Body of pancreas (tissue), 4 donors: Measurements from ENCODE around the gene NXT1. TPM values are rescaled to one million over a fixed set of nuclear protein-coding genes. Genes with fewer than 3 reads are reported as not detected.

Experiments used
- ATAC-seq: fragments of 150-250 bp; one replicate; pipeline ENCODE4 v1.9.1; 2016
- DNase-seq, 4 donors: peaks; one replicate each; pipeline ENCODE4 v3.0.0-alpha.2; 2019
- H3K27ac ChIP-seq, 4 donors: fragments of 200-600 bp; sonication (generic); 1 replicate in 3 of 4; 2 replicates in 1 of 4; pipeline versions ENCODE4 v1.5.1 to v1.6.1; 2016 to 2019; ENCODE audit warnings: mild to moderate bottlenecking in 1 of 4, mixed read lengths in 1 of 4, moderate library complexity in 1 of 4
- H3K27me3 ChIP-seq, 2 donors: fragments of 200-600 bp; sonication (generic); one replicate each; pipeline ENCODE4 v1.6.0; 2016; ENCODE audit warnings: mild to moderate bottlenecking in 1 of 2
- H3K36me3 ChIP-seq, 2 donors: fragments of 200-600 bp; sonication (generic); replicated peaks in 1 of 2; 2 replicates each; pipeline ENCODE4 v1.5.1; 2016; ENCODE audit warnings: low read depth in 2 of 2; ENCODE audit not compliant: insufficient read depth in 1 of 2
- H3K4me1 ChIP-seq: fragments of 200-600 bp; sonication (generic); one replicate; pipeline ENCODE4 v1.6.0; 2016
- H3K4me3 ChIP-seq, 2 donors: fragments of 200-600 bp; sonication (generic); 1 replicate in 1 of 2; 2 replicates in 1 of 2; pipeline ENCODE4 v1.5.1; 2016 to 2019
- H3K9me3 ChIP-seq, 3 donors: fragments of 200-600 bp; sonication (generic); 1 replicate in 2 of 3; 2 replicates in 1 of 3; pipeline ENCODE4 v1.5.1; 2016
- CTCF ChIP-seq, 7 experiments: fragments of 450-650 bp in 4 of 7; fragments of 200-600 bp in 3 of 7; sonication (generic) in 3 of 7; IDR thresholded peaks; one replicate each; pipeline ENCODE4 v1.5.1; 2016 to 2019; ENCODE audit warnings: antibody characterized with exemption in 7 of 7
- POLR2A ChIP-seq, 3 donors: fragments of 450-650 bp; IDR thresholded peaks; one replicate each; pipeline ENCODE4 v1.6.1; 2016; ENCODE audit warnings: antibody characterized with exemption in 3 of 3, mild to moderate bottlenecking in 2 of 3
- WGBS, 2 donors: methylation state at CpG; one replicate each; pipeline ENCODE4 v1.1.5; 2017; 5-methylcytosine and 5-hydroxymethylcytosine counted together
- intact Hi-C: fragments of 100-400 bp; cut with DNase I; formaldehyde crosslinking; loops from one replicate; pipeline ENCODE4 v1.15.1; 2023
- total RNA-seq, 2 donors: library from RNA; depleted of rRNA; stranded (reverse); fragments of >200 nt; gene quantifications; one replicate each; pipeline ENCODE4 v1.1.0, GENCODE V29; 2016

The NXT1 gene
- total RNA-seq, 2 donors from 2014 or later: 6.5 to 16.2 TPM

GRCh38 chr20:23381876-23382275, 31.3 kb downstream of the NXT1 start:
- Histone ChIP-seq H3K4me1 (no peaks in the 10 kb centered on the region), H3K4me3 (no peak overlapping the region), H3K27me3 (no peaks in the 10 kb centered on the region), H3K9me3 (no peaks in the 10 kb centered on the region), H3K36me3 (peaks cover 0 to 2% of the 10 kb centered on the region in 2 donors), H3K27ac (no peak overlapping the region)
- DNase-seq (no peak), ATAC-seq (no peak)
- intact Hi-C loops: no loop called here
- TF ChIP-seq POLR2A (IDR thresholded peaks at IDR 0.05) (no peak), CTCF (IDR thresholded peaks at IDR 0.05) (no peak)

- no peak for DNase-seq
- 79 to 80% methylated on average over 6 of the region's 6 CpGs for WGBS, 2 donors
- no peak for ATAC-seq
Observed at GRCh38 chr20:23386304-23387117, 35.9 kb downstream of the NXT1 start.

GRCh38 chr20:23387118-23387443, 36.5 kb downstream of the NXT1 start:
- TF ChIP-seq POLR2A (IDR thresholded peaks at IDR 0.05) (no peak), CTCF (IDR thresholded peaks at IDR 0.05) (no peak)
- Histone ChIP-seq H3K4me3 (no peak overlapping the region), H3K36me3 (no peaks in the 10 kb centered on the region), H3K9me3 (no peaks in the 10 kb centered on the region), H3K27me3 (no peaks in the 10 kb centered on the region), H3K4me1 (no peaks in the 10 kb centered on the region), H3K27ac (no peak overlapping the region)
- 96 to 97% methylated on average over 3 of the region's 3 CpGs for WGBS, 2 donors
- intact Hi-C loops: no loop called here
- DNase-seq: no peak
- ATAC-seq: no peak

More at GRCh38 chr20:23386304-23387117, 35.9 kb downstream of the NXT1 start:
- intact Hi-C loops: no loop called here
- Histone ChIP-seq H3K4me3 (no peak overlapping the region), H3K4me1 (no peaks in the 10 kb centered on the region), H3K27ac (no peak overlapping the region), H3K36me3 (no peaks in the 10 kb centered on the region), H3K27me3 (no peaks in the 10 kb centered on the region), H3K9me3 (no peaks in the 10 kb centered on the region)
- TF ChIP-seq CTCF (IDR thresholded peaks at IDR 0.05) (no peak), POLR2A (IDR thresholded peaks at IDR 0.05) (no peak)

GRCh38 chr20:23390091-23390774, 39.6 kb downstream of the NXT1 start:
- TF ChIP-seq POLR2A (IDR thresholded peaks at IDR 0.05) (no peak), CTCF (IDR thresholded peaks at IDR 0.05) (no peak)
- ATAC-seq (no peak), DNase-seq (no peak)
- WGBS, 2 donors: 60 to 89% methylated on average over 1 of the region's 1 CpG
- H3K36me3 ChIP-seq: peaks cover 0 to 11% of the 10 kb centered on the region in 2 donors
- no peaks in the 10 kb centered on the region for H3K9me3 ChIP-seq
- H3K4me1 ChIP-seq: no peaks in the 10 kb centered on the region
- intact Hi-C loops: no loop called here
- no peak overlapping the region for H3K27ac ChIP-seq
- H3K4me3 ChIP-seq: no peak overlapping the region
- H3K27me3 ChIP-seq: no peaks in the 10 kb centered on the region
